GM12865 (cell line): Measurements from ENCODE around the gene CHMP1B.
"Not testable (repeated sequence)": the region's sequence is repeated elsewhere in the genome, so short reads cannot be mapped to it uniquely, and the experiment has no call there.

ENCODE experiments used
- DNase-seq: peaks from one replicate; pipeline ENCODE4 v3.0.0; 2010; ENCODE audit warnings: low read depth
- H3K4me3 ChIP-seq: 2 replicates; pipeline ENCODE4 v1.5.1; 2011; ENCODE audit warnings: mild to moderate bottlenecking, low read depth, low read length, control low read depth
- TF ChIP-seq, protein P1 (sequence below): IDR thresholded peaks from 2 replicates; pipeline ENCODE4 v1.5.1; 2011; ENCODE audit warnings: low read length, control low read depth, low read depth, inconsistent platforms; ENCODE audit not compliant: insufficient read depth; ENCODE audit errors: missing control alignments

CHMP1B gene

GRCh38 chr18:11849279-11849678 is 1.9 kb upstream of the CHMP1B start:
- TF ChIP-seq, protein P1, sequence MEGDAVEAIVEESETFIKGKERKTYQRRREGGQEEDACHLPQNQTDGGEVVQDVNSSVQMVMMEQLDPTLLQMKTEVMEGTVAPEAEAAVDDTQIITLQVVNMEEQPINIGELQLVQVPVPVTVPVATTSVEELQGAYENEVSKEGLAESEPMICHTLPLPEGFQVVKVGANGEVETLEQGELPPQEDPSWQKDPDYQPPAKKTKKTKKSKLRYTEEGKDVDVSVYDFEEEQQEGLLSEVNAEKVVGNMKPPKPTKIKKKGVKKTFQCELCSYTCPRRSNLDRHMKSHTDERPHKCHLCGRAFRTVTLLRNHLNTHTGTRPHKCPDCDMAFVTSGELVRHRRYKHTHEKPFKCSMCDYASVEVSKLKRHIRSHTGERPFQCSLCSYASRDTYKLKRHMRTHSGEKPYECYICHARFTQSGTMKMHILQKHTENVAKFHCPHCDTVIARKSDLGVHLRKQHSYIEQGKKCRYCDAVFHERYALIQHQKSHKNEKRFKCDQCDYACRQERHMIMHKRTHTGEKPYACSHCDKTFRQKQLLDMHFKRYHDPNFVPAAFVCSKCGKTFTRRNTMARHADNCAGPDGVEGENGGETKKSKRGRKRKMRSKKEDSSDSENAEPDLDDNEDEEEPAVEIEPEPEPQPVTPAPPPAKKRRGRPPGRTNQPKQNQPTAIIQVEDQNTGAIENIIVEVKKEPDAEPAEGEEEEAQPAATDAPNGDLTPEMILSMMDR, result no peak
- no peak for DNase-seq
- H3K4me3 ChIP-seq, result no peak overlapping the region

DNA sequence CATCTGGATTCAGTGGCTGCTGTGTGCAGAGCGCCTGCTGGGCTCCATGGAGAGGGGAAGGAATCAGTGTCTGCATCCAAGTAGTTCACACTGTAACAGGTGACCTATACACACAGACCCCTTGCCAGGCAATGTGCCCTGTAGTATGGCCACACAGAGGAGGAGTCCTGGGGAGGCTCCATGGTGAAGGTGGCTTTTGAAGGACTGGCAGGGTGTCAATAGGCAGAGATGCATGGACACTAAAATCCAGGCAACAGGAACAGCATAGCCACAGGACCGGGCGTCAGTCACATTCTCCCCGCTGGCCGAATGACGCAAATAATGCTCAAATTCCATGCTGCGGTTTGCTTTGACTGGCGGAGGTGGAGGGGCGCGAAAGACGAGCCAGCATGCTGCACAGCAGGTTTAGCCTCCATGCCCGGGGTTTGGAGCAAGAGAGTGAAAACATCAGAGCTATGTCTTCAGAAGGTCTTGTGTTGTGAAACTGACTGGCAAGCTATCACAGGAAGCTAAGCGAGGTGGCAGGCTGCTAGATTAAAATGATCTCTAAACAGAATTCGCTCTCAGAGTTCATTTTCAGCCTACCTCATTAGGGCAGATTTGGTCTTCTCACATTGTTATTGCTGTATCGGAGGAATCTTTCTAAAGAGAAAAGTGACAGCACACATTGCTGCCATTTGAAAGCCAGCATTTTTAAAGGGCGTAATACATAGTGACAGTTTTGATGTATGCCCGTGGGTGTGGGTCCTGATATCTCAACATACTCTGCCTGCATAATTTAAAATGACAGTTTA is 1.2 kb upstream of the CHMP1B start:
- DNase-seq, result peak; percentile 5

DNA sequence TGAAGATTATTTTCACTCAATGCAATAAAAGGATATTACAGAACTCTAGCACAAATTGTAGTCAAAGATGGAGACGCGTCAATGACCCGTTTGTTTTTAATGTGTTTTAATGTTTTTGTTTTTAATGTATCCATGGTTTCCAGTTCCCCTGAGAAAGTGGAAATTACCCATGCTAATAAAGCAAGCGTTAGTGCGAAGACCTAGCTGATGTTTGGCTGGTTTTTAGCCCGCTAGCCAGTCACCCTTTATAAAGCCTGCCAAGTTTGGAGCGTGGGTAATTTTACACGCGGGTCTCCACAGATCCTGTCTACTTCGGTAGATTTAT is 430 bp upstream of the CHMP1B start:
- no peak for DNase-seq
- TF ChIP-seq, protein P1, result no peak
- H3K4me3 ChIP-seq, result peak overlapping the region; percentile 94

More for the DNA sequence above, 1.2 kb upstream of the CHMP1B start:
- H3K4me3 ChIP-seq, result peak overlapping the region; percentile 94
- TF ChIP-seq, protein P1, result no peak

- TF ChIP-seq, protein P1, result no peak
- peak overlapping the region; percentile 94 for H3K4me3 ChIP-seq
- DNase-seq, result peak; percentile 44
Observed at GRCh38 chr18:11851806-11852337, 659 bp downstream of the CHMP1B start.

GRCh38 chr18:11854554-11854953 is 3.3 kb downstream of the CHMP1B start:
- not testable (repeated sequence) for DNase-seq, H3K4me3 ChIP-seq

GRCh38 chr18:11857177-11857887 is 6.1 kb downstream of the CHMP1B start:
- TF ChIP-seq, protein P1, result no peak
- no peak overlapping the region for H3K4me3 ChIP-seq
- no peak for DNase-seq

DNA sequence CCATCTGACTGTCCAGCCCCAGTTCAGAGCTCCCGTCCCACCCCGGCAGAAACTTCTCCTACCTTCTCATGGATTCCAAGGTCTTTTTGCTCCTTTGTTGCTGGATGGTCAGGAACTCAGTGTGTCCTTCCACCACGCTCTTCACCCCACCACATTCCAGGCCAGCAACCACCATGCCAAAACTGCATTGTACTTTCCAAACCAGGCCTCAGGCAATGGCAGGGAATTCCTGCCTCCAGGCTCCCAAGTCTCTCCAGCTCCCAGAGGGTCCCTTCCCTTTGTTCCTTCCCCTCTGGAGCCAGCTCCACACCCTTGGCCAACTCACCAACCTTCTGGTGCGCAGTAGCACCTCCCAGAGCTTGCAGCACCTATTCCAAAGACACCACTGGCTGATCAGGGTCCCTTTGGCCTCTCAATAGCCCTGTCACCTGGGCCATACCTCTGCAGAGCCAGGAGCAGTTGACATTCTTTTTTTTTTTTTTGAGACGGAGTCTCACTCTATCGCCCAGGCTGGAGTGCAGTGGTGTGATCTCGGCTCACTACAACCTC is 8.1 kb downstream of the CHMP1B start:
- DNase-seq, result no peak
- TF ChIP-seq, protein P1, result no peak
- no peak overlapping the region for H3K4me3 ChIP-seq
